Neutrophil (primary cell): Measurements from ENCODE around the gene CD1D.

Experiments
- H3K27ac ChIP-seq: fragments of 200-600 bp; sonication (generic); 2 replicates; pipeline ENCODE4 v1.5.1; 2016; ENCODE audit warnings: mild to moderate bottlenecking, moderate library complexity
- H3K27me3 ChIP-seq: fragments of 200-600 bp; sonication (generic); 2 replicates; pipeline ENCODE4 v1.6.0; 2016; ENCODE audit warnings: mild to moderate bottlenecking
- H3K36me3 ChIP-seq: fragments of 200-600 bp; sonication (generic); 2 replicates; pipeline ENCODE4 v1.5.1; 2017
- H3K4me1 ChIP-seq, 2 experiments: fragments of 200-600 bp in 1 of 2; sonication (generic) in 1 of 2; 1 replicate in 1 of 2; 2 replicates in 1 of 2; pipeline versions ENCODE4 v1.5.1 to v1.6.1; 2013 to 2016; ENCODE audit warnings: low read depth in 1 of 2, low read length in 1 of 2, mild to moderate bottlenecking in 1 of 2, moderate library complexity in 1 of 2; ENCODE audit not compliant: control insufficient read depth in 1 of 2, insufficient read depth in 1 of 2
- H3K4me3 ChIP-seq, 2 experiments: fragments of 200-600 bp in 1 of 2; sonication (generic) in 1 of 2; 1 replicate in 1 of 2; 2 replicates in 1 of 2; pipeline ENCODE4 v1.5.1; 2013 to 2016; ENCODE audit warnings: low read depth in 1 of 2, low read length in 1 of 2, mild to moderate bottlenecking in 1 of 2, moderate library complexity in 1 of 2
- H3K9me3 ChIP-seq: fragments of 200-600 bp; sonication (generic); 2 replicates; pipeline ENCODE4 v1.5.1; 2016
- TF ChIP-seq, protein P1 (sequence below): fragments of 200-600 bp; sonication (generic); IDR thresholded peaks from 2 replicates; pipeline ENCODE4 v1.5.1; 2016; ENCODE audit warnings: antibody characterized with exemption

Gene CD1D

GRCh38 chr1:158146739-158147138 is 34.0 kb upstream of the CD1D start:
- H3K4me1 ChIP-seq, result peaks cover 42 to 45% of the 10 kb centered on the region in 2 experiments
- H3K27ac ChIP-seq, result no peak overlapping the region
- H3K27me3 ChIP-seq, result no peaks in the 10 kb centered on the region
- H3K36me3 ChIP-seq, result no peaks in the 10 kb centered on the region
- H3K9me3 ChIP-seq, result no peaks in the 10 kb centered on the region
- no peak overlapping the region for H3K4me3 ChIP-seq
- TF ChIP-seq, protein P1, sequence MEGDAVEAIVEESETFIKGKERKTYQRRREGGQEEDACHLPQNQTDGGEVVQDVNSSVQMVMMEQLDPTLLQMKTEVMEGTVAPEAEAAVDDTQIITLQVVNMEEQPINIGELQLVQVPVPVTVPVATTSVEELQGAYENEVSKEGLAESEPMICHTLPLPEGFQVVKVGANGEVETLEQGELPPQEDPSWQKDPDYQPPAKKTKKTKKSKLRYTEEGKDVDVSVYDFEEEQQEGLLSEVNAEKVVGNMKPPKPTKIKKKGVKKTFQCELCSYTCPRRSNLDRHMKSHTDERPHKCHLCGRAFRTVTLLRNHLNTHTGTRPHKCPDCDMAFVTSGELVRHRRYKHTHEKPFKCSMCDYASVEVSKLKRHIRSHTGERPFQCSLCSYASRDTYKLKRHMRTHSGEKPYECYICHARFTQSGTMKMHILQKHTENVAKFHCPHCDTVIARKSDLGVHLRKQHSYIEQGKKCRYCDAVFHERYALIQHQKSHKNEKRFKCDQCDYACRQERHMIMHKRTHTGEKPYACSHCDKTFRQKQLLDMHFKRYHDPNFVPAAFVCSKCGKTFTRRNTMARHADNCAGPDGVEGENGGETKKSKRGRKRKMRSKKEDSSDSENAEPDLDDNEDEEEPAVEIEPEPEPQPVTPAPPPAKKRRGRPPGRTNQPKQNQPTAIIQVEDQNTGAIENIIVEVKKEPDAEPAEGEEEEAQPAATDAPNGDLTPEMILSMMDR, result no peak

DNA sequence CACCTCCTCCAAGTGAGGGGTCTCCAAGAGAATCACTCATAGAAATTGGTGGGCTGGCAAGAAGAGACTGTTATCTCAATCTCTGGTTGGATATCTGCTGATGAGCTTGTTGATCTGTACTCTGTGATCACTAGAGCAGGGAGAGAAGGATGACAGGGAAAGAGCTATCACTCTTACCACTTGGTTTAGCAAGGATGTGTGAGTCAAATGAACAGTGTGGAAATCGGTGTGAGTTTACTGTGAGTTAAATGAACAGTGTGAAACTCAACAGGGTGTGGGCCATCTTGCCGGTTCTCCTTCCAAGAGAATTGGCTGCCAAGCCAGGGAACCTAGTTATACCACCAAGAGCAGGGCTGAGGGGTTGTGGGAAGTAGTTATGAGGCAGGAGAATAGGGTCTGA is 33.3 kb upstream of the CD1D start:
- H3K36me3 ChIP-seq, result no peaks in the 10 kb centered on the region
- no peaks in the 10 kb centered on the region for H3K9me3 ChIP-seq
- peaks cover 42 to 45% of the 10 kb centered on the region in 2 experiments for H3K4me1 ChIP-seq
- TF ChIP-seq, protein P1, result no peak
- peak overlapping the region; percentile 63 to 77 for H3K4me3 ChIP-seq
- peak overlapping the region; percentile 82 for H3K27ac ChIP-seq
- H3K27me3 ChIP-seq, result no peaks in the 10 kb centered on the region

DNA sequence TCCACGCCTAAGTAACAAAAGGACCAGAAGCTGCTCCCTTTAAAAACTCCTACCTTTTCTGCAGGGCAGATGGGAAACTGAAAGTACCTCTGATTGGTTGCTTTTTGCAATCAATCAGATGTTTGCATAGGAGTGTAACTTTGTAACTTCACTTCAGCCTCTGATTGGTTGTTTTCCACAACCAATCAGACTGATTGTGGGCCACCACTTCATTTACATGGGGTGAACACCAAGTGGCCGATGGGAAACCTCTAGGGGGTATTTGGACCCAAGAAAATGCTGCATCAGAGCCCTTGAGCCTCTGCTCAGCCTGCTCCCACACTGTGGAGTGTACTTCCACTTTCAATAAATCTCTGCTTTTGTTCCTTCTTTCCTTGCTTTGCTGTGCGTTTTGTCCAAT is 32.8 kb upstream of the CD1D start:
- Histone ChIP-seq H3K27me3 (no peaks in the 10 kb centered on the region), H3K4me1 (peaks cover 42 to 45% of the 10 kb centered on the region in 2 experiments)

GRCh38 chr1:158148468-158148867 is 32.2 kb upstream of the CD1D start:
- TF ChIP-seq, protein P1, result no peak
- peak overlapping the region; percentile 63 to 77 for H3K4me3 ChIP-seq
- no peaks in the 10 kb centered on the region for H3K9me3 ChIP-seq
- H3K4me1 ChIP-seq, result peaks cover 42 to 45% of the 10 kb centered on the region in 2 experiments
- no peaks in the 10 kb centered on the region for H3K36me3 ChIP-seq
- peaks cover under 1% of the 10 kb centered on the region for H3K27me3 ChIP-seq
- H3K27ac ChIP-seq, result peak overlapping the region; percentile 82

More for the DNA sequence above, 32.8 kb upstream of the CD1D start:
- Histone ChIP-seq H3K9me3 (no peaks in the 10 kb centered on the region), H3K4me3 (peak overlapping the region; percentile 63 to 77), H3K27ac (peak overlapping the region; percentile 82), H3K36me3 (no peaks in the 10 kb centered on the region)
- TF ChIP-seq, protein P1, result no peak

- peak overlapping the region; percentile 82 for H3K27ac ChIP-seq
These were observed 31.5 kb upstream of the CD1D start for GRCh38 chr1:158149175-158149574.

More at GRCh38 chr1:158149175-158149574, 31.5 kb upstream of the CD1D start:
- Histone ChIP-seq H3K4me1 (peaks cover 42 to 45% of the 10 kb centered on the region in 2 experiments), H3K4me3 (peak overlapping the region; percentile 63 to 77), H3K9me3 (no peaks in the 10 kb centered on the region), H3K36me3 (no peaks in the 10 kb centered on the region), H3K27me3 (peaks cover 8% of the 10 kb centered on the region)
- TF ChIP-seq, protein P1, result no peak
